Fibroblast of pulmonary artery (primary cell): Measurements from ENCODE around the gene TBL1X.

Experiments
- DNase-seq: peaks from one replicate; pipeline ENCODE4 v3.0.0-alpha.2; 2010; ENCODE audit warnings: low read depth
- H3K4me3 ChIP-seq: replicated peaks from 2 replicates; pipeline ENCODE4 v1.5.1; 2011; ENCODE audit warnings: low read depth, mild to moderate bottlenecking, control low read depth, low read length, moderate library complexity
- TF ChIP-seq, protein P1 (sequence below): IDR thresholded peaks from 2 replicates; pipeline ENCODE4 v1.5.1; 2011; ENCODE audit warnings: mild to moderate bottlenecking, control low read depth, low read length, inconsistent platforms; ENCODE audit errors: missing control alignments

Gene TBL1X

DNA sequence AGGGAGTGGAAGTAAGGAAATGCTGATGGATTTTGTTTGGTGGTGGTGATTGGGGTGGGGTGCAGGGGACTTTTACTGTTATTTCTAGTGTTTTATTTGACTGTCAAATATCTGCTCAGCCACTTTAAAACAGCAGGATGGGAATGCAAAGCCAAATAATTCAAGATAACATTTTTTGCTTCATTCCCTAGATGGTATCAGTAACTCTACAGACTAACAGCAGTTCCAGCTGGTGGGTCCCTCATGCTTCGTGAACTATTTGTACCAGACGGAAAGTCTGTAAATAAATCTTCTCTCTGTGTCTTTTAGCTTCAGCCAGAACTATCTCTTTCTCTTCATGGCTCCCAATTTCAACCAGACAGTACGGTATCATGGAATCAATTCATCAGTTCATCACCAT is 273.3 kb downstream of the TBL1X start:
- TF ChIP-seq, protein P1, sequence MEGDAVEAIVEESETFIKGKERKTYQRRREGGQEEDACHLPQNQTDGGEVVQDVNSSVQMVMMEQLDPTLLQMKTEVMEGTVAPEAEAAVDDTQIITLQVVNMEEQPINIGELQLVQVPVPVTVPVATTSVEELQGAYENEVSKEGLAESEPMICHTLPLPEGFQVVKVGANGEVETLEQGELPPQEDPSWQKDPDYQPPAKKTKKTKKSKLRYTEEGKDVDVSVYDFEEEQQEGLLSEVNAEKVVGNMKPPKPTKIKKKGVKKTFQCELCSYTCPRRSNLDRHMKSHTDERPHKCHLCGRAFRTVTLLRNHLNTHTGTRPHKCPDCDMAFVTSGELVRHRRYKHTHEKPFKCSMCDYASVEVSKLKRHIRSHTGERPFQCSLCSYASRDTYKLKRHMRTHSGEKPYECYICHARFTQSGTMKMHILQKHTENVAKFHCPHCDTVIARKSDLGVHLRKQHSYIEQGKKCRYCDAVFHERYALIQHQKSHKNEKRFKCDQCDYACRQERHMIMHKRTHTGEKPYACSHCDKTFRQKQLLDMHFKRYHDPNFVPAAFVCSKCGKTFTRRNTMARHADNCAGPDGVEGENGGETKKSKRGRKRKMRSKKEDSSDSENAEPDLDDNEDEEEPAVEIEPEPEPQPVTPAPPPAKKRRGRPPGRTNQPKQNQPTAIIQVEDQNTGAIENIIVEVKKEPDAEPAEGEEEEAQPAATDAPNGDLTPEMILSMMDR, result no peak
- H3K4me3 ChIP-seq, result no peak overlapping the region
- DNase-seq, result no peak

DNA sequence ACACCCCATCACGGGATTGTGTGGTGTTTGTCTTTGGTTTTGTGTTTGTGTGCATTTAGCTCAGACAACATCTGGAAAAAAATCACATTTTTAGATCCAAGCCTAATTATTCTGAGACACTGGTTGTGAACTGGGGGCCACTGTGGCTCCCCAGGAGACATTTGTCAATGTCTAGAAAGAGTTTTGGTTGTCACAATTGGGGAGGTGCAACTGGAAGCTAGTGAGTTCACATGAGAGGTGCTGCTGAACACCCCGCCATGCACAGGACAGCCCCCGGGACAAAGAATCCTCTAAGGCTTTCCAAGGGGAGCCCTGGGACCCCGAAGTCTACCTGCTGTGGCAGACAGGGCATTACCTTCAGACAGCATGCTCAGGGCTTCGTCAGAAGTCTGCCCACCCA is 274.3 kb downstream of the TBL1X start:
- TF ChIP-seq, protein P1, result no peak
- DNase-seq, result no peak
- no peak overlapping the region for H3K4me3 ChIP-seq

DNA sequence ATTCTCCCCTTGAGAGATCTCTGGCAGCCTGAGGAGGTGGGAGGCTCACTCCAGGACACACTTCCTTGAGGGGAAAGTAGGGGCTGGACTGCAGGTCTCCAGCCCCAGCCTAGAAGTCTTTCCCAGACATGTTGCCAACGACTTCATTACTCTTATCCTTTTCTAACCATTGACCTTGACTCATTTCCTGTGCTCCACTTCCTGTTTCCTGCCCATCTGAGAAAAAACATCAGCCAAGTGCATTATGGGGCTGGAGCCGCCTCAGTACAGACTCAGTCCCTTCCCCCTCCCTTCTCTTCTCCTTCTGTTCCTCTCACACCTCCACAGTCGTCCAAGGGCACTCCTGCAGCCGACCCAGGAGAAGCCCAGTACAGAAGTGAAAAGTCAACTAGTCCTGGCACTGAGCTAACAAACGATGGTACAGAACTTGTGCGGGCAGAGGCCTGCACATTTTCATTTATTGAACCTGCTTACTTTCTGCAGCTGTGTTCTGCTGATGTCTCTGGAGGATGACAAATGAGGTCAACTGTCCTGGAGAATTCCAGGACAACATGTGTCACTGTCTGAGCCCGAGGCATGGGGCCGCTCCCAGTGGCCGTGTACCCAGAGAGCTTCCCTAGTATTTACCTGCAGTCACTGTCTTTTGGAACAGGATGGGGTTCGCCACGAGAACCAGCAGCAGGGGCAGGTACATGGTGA is 280.7 kb downstream of the TBL1X start:
- peak; percentile 91 for DNase-seq

DNA sequence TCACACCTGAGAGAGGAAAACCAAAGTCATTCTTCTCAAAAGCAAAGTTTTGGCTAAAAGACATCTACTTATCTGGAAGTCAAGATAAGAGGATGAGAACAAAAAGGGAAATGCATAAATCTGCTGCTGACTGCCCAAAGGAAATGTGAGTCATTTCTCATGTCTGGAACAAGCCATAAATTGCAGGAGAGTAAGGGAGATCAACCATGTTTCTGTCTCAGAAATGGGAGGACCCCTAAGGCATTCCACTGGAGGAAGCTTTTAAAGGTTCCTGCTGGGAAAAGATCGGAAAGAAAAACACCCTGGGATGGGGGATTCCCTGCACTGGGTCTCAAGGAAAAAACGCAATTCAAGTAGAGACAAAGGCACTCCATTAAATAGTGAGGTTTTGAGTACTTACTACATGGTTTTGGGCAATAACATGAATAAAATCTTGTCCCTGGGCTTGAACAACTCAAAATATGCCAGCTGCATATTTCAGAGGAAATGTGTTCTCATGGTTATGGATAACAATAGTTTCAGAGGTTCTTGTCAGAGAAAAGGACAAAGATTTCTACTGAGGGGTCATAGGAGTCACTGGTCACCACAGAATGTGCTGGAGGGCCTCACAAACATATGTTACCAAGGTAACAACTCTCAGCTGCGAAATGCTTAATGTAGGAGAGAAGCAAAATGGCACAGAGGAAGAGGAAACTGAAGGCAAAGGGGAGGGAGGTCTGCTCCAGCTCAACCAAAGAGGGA is 281.5 kb downstream of the TBL1X start:
- DNase-seq, result peak; percentile 88
- peak overlapping the region; percentile 10 for H3K4me3 ChIP-seq
- TF ChIP-seq, protein P1, result no peak

More for the DNA sequence above, 280.7 kb downstream of the TBL1X start:
- no peak overlapping the region for H3K4me3 ChIP-seq
- TF ChIP-seq, protein P1, result no peak

DNA sequence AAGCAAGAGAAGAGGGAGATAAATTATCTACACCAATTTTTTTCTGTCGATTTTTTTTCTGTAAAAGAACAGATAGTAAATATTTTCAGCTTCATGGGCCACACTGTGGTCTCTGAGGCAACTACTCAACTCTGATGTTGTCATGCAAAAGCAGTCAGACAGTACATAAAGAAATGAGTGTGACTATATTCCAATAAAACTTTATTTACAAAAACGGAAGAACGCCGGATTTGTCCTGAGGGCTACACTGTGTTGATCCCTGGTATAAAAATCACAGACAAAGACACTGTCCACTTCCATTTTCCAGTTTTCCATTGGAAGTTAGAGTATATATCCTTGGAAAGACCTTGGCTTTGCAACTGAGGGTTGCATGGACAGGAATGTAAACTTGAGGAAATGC is 282.8 kb downstream of the TBL1X start:
- DNase-seq, result no peak
- TF ChIP-seq, protein P1, result no peak
- no peak overlapping the region for H3K4me3 ChIP-seq

DNA sequence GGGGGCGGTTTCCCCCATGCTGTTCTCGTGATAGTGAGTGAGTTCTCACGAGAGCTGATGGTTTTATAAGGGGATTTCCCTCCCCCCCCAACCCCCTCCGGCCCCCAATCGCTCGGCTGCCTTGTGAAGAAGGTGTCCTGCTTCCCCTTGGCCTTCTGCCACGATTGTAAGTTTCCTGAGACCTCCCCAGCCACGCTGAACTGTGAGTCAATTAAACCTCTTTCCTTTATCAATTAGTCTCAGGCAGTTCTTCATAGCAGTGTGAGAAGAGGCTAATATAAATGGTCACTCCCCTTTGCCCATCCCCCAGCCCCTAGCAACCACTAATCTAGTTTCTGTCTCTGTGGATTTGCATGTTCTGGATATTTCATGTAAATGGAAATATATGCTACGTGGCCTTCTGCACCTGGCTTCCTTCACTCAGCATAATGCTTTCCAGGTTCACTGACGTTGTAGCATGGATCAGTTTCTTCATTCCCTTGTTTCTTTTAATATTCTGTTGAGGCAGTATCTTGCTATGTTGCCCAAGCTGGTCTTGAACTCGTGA is 284.4 kb downstream of the TBL1X start:
- no peak overlapping the region for H3K4me3 ChIP-seq
- no peak for DNase-seq
- TF ChIP-seq, protein P1, result no peak
